ENCODE measurements around the gene NUDT1.

Gene NUDT1

GRCh38 chr7:2261611-2262010 lies 19.6 kb downstream of the NUDT1 start:
- Histone ChIP-seq H3K79me1 (ENCODE audit: low read length) (no peaks in the 10 kb centered on the region), H3K4me2 (ENCODE audit: low read length) (no peak overlapping the region), H3K4me3 (ENCODE audit: low read depth, low read length) (no peak overlapping the region), H3K4me1 (ENCODE audit: control insufficient read depth in 1 of 2, insufficient read depth in 2 of 2, low read length in 2 of 2) (no peaks in the 10 kb centered on the region), H3K23ac (ENCODE audit: low read length) (no peak overlapping the region), H3K4ac (ENCODE audit: low read depth, low read length) (no peak overlapping the region), H2BK120ac (ENCODE audit: insufficient read depth, low read length, poor library complexity) (no peak overlapping the region), H3K27ac (ENCODE audit: low read depth, low read length) (no peak overlapping the region), H2BK5ac (ENCODE audit: low read depth, low read length, poor library complexity) (no peak overlapping the region), H2AK5ac (ENCODE audit: low read length) (no peak overlapping the region), H4K12ac (ENCODE audit: low read depth, low read length) (no peak overlapping the region), H3K9ac (ENCODE audit: low read length) (no peak overlapping the region), H3K79me2 (ENCODE audit: control insufficient read depth, insufficient read depth, low read length, poor library complexity) (no peaks in the 10 kb centered on the region), H3K9me3 (ENCODE audit: insufficient read depth, low read depth, low read length) (peaks cover 3% of the 10 kb centered on the region), H2AFZ (ENCODE audit: insufficient read depth, low read length, poor library complexity) (no peak overlapping the region), H4K91ac (ENCODE audit: low read depth, low read length) (no peak overlapping the region), H3K18ac (ENCODE audit: low read length) (no peak overlapping the region), H3K27me3 (ENCODE audit: insufficient read depth, low read length) (no peaks in the 10 kb centered on the region), H3K14ac (ENCODE audit: low read length) (no peak overlapping the region), H4K8ac (ENCODE audit: low read depth, low read length) (no peak overlapping the region), H3K36me3 (ENCODE audit: control insufficient read depth in 1 of 2, insufficient read depth in 2 of 2, low read length in 2 of 2) (peaks cover 26 to 29% of the 10 kb centered on the region in 2 experiments), H2BK12ac (ENCODE audit: low read length) (no peak overlapping the region)
- DNase-seq, result no peak
- WGBS (ENCODE audit: extremely low coverage, insufficient coverage, insufficient read length), result no CpG with 5 or more reads among the region's 14 CpGs

- Histone ChIP-seq H3K27me3 (ENCODE audit: insufficient read depth, low read length) (no peaks in the 10 kb centered on the region), H3K4me1 (ENCODE audit: control insufficient read depth in 1 of 2, insufficient read depth in 2 of 2, low read length in 2 of 2) (peaks cover 0 to 3% of the 10 kb centered on the region in 2 experiments), H3K79me2 (ENCODE audit: control insufficient read depth, insufficient read depth, low read length, poor library complexity) (no peaks in the 10 kb centered on the region), H4K91ac (ENCODE audit: low read depth, low read length) (no peak overlapping the region), H3K9ac (ENCODE audit: low read length) (no peak overlapping the region), H3K4me3 (ENCODE audit: low read depth, low read length) (no peak overlapping the region), H2AK5ac (ENCODE audit: low read length) (no peak overlapping the region), H3K36me3 (ENCODE audit: control insufficient read depth in 1 of 2, insufficient read depth in 2 of 2, low read length in 2 of 2) (peaks cover 15 to 16% of the 10 kb centered on the region in 2 experiments), H3K27ac (ENCODE audit: low read depth, low read length) (no peak overlapping the region), H3K4ac (ENCODE audit: low read depth, low read length) (no peak overlapping the region), H3K9me3 (ENCODE audit: insufficient read depth, low read depth, low read length) (peaks cover 3% of the 10 kb centered on the region), H3K14ac (ENCODE audit: low read length) (no peak overlapping the region), H2BK120ac (ENCODE audit: insufficient read depth, low read length, poor library complexity) (no peak overlapping the region), H4K8ac (ENCODE audit: low read depth, low read length) (no peak overlapping the region), H3K23ac (ENCODE audit: low read length) (no peak overlapping the region), H3K79me1 (ENCODE audit: low read length) (no peaks in the 10 kb centered on the region), H3K4me2 (ENCODE audit: low read length) (no peak overlapping the region), H2BK5ac (ENCODE audit: low read depth, low read length, poor library complexity) (no peak overlapping the region), H2BK12ac (ENCODE audit: low read length) (no peak overlapping the region), H4K12ac (ENCODE audit: low read depth, low read length) (no peak overlapping the region), H3K18ac (ENCODE audit: low read length) (no peak overlapping the region), H2AFZ (ENCODE audit: insufficient read depth, low read length, poor library complexity) (no peak overlapping the region)
- DNase-seq, result no peak
- WGBS (ENCODE audit: extremely low coverage, insufficient coverage, insufficient read length), result no CpG with 5 or more reads among the region's 18 CpGs
These were observed 21.1 kb downstream of the NUDT1 start for GRCh38 chr7:2263176-2263575.

GRCh38 chr7:2264158-2264557 lies 22.1 kb downstream of the NUDT1 start:
- DNase-seq, result no peak
- no peak overlapping the region for H3K9ac ChIP-seq (ENCODE audit: low read length)
- H3K14ac ChIP-seq (ENCODE audit: low read length), result no peak overlapping the region
- H2BK12ac ChIP-seq (ENCODE audit: low read length), result no peak overlapping the region
- H2AK5ac ChIP-seq (ENCODE audit: low read length), result no peak overlapping the region
- peaks cover 11 to 15% of the 10 kb centered on the region in 2 experiments for H3K36me3 ChIP-seq (ENCODE audit: control insufficient read depth in 1 of 2, insufficient read depth in 2 of 2, low read length in 2 of 2)
- H3K18ac ChIP-seq (ENCODE audit: low read length), result no peak overlapping the region
- H2BK5ac ChIP-seq (ENCODE audit: low read depth, low read length, poor library complexity), result no peak overlapping the region
- H3K23ac ChIP-seq (ENCODE audit: low read length), result no peak overlapping the region
- no peaks in the 10 kb centered on the region for H3K79me2 ChIP-seq (ENCODE audit: control insufficient read depth, insufficient read depth, low read length, poor library complexity)
- H3K4me2 ChIP-seq (ENCODE audit: low read length), result no peak overlapping the region
- H2AFZ ChIP-seq (ENCODE audit: insufficient read depth, low read length, poor library complexity), result no peak overlapping the region
- H3K27ac ChIP-seq (ENCODE audit: low read depth, low read length), result no peak overlapping the region
- H3K4me1 ChIP-seq (ENCODE audit: control insufficient read depth in 1 of 2, insufficient read depth in 2 of 2, low read length in 2 of 2), result peaks cover 0 to 3% of the 10 kb centered on the region in 2 experiments
- peaks cover 3% of the 10 kb centered on the region for H3K9me3 ChIP-seq (ENCODE audit: insufficient read depth, low read depth, low read length)
- no peak overlapping the region for H4K91ac ChIP-seq (ENCODE audit: low read depth, low read length)
- H3K4me3 ChIP-seq (ENCODE audit: low read depth, low read length), result no peak overlapping the region
- H4K12ac ChIP-seq (ENCODE audit: low read depth, low read length), result no peak overlapping the region
- no peak overlapping the region for H2BK120ac ChIP-seq (ENCODE audit: insufficient read depth, low read length, poor library complexity)
- H3K4ac ChIP-seq (ENCODE audit: low read depth, low read length), result no peak overlapping the region
- no CpG with 5 or more reads among the region's 23 CpGs for WGBS (ENCODE audit: extremely low coverage, insufficient coverage, insufficient read length)
- no peak overlapping the region for H4K8ac ChIP-seq (ENCODE audit: low read depth, low read length)
- no peaks in the 10 kb centered on the region for H3K27me3 ChIP-seq (ENCODE audit: insufficient read depth, low read length)
- H3K79me1 ChIP-seq (ENCODE audit: low read length), result no peaks in the 10 kb centered on the region

GRCh38 chr7:2266911-2267310 lies 24.9 kb downstream of the NUDT1 start:
- no peak overlapping the region for H2BK12ac ChIP-seq (ENCODE audit: low read length)
- H3K9ac ChIP-seq (ENCODE audit: low read length), result no peak overlapping the region
- no peaks in the 10 kb centered on the region for H3K79me2 ChIP-seq (ENCODE audit: control insufficient read depth, insufficient read depth, low read length, poor library complexity)
- no peak overlapping the region for H2AFZ ChIP-seq (ENCODE audit: insufficient read depth, low read length, poor library complexity)
- no peak overlapping the region for H2BK120ac ChIP-seq (ENCODE audit: insufficient read depth, low read length, poor library complexity)
- H4K91ac ChIP-seq (ENCODE audit: low read depth, low read length), result no peak overlapping the region
- H3K4ac ChIP-seq (ENCODE audit: low read depth, low read length), result no peak overlapping the region
- no peak overlapping the region for H3K18ac ChIP-seq (ENCODE audit: low read length)
- H3K27ac ChIP-seq (ENCODE audit: low read depth, low read length), result no peak overlapping the region
- H3K4me3 ChIP-seq (ENCODE audit: low read depth, low read length), result no peak overlapping the region
- no peak overlapping the region for H2BK5ac ChIP-seq (ENCODE audit: low read depth, low read length, poor library complexity)
- no peaks in the 10 kb centered on the region for H3K27me3 ChIP-seq (ENCODE audit: insufficient read depth, low read length)
- no peak overlapping the region for H3K14ac ChIP-seq (ENCODE audit: low read length)
- H3K4me1 ChIP-seq (ENCODE audit: control insufficient read depth in 1 of 2, insufficient read depth in 2 of 2, low read length in 2 of 2), result peaks cover 9 to 11% of the 10 kb centered on the region in 2 experiments
- peak; percentile 29 to 50 for DNase-seq
- H3K79me1 ChIP-seq (ENCODE audit: low read length), result no peaks in the 10 kb centered on the region
- H4K8ac ChIP-seq (ENCODE audit: low read depth, low read length), result no peak overlapping the region
- peaks cover 3% of the 10 kb centered on the region for H3K9me3 ChIP-seq (ENCODE audit: insufficient read depth, low read depth, low read length)
- H3K36me3 ChIP-seq (ENCODE audit: control insufficient read depth in 1 of 2, insufficient read depth in 2 of 2, low read length in 2 of 2), result peaks cover 12 to 14% of the 10 kb centered on the region in 2 experiments
- H3K23ac ChIP-seq (ENCODE audit: low read length), result no peak overlapping the region
- no peak overlapping the region for H4K12ac ChIP-seq (ENCODE audit: low read depth, low read length)
- H2AK5ac ChIP-seq (ENCODE audit: low read length), result no peak overlapping the region
- WGBS (ENCODE audit: extremely low coverage, insufficient coverage, insufficient read length), result no CpG with 5 or more reads among the region's 10 CpGs
- no peak overlapping the region for H3K4me2 ChIP-seq (ENCODE audit: low read length)

Data from trophoblast cell (in vitro differentiated cells and primary cell).